Activated naive CD4-positive, alpha-beta T cell treated with anti-CD3 and anti-CD28 coated beads, Interleukin-2, amount 50 U/mL, for 24 hours (primary cell): ENCODE data around the gene LCP1.

Experiments
- H3K27ac Mint-ChIP-seq: one replicate; pipeline ENCODE4 v1.8.0; 2021; ENCODE audit warnings: mild to moderate bottlenecking, mixed read lengths
- H3K27me3 Mint-ChIP-seq: one replicate; pipeline ENCODE4 v1.8.0; 2021; ENCODE audit warnings: mixed read lengths
- H3K36me3 Mint-ChIP-seq: one replicate; pipeline ENCODE4 v1.8.0; 2021; ENCODE audit warnings: mixed read lengths
- H3K4me1 Mint-ChIP-seq: one replicate; pipeline ENCODE4 v1.8.0; 2021; ENCODE audit warnings: mixed read lengths
- H3K4me3 Mint-ChIP-seq: one replicate; pipeline ENCODE4 v1.8.0; 2021; ENCODE audit warnings: mild to moderate bottlenecking, mixed read lengths
- H3K9me3 Mint-ChIP-seq: one replicate; pipeline ENCODE4 v1.8.0; 2021; ENCODE audit warnings: mixed read lengths

LCP1 gene

DNA sequence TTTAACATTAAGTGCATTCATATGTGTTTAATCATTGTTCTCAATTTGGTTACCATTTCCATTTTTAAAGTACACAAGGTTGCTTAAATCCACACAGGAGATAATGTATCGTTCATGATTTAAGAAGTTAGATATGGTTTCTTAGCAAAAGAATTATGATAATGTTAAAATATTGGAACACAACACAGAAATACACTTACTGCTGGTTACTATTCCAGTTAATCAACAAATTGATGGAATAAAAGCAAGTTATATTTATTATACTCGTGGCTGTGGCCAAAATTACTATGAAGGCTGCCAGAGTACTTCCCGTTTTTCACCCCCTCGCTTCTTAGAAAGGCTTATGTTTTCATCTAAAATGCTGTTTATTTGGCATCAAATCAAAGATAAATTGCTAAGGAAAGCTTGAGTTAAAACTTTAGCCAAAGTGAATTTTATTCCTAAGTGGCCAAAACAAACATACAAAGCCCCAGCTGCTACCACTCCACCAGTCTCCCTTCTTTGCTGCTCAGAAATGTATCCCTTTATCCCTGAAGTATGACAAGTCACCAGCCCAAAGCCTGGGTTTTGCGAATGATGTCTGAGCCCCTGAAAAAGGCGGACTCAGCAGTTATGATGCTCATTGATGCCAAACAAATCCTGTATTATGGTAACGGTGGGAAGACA, 27.7 kb downstream of the LCP1 start:
- no peaks in the 10 kb centered on the region for H3K9me3 Mint-ChIP-seq
- no peaks in the 10 kb centered on the region for H3K27me3 Mint-ChIP-seq
- peaks cover 48% of the 10 kb centered on the region for H3K36me3 Mint-ChIP-seq
- H3K4me1 Mint-ChIP-seq = peaks cover 60% of the 10 kb centered on the region
- H3K27ac Mint-ChIP-seq = peak overlapping the region; percentile 66
- H3K4me3 Mint-ChIP-seq = no peak overlapping the region

DNA sequence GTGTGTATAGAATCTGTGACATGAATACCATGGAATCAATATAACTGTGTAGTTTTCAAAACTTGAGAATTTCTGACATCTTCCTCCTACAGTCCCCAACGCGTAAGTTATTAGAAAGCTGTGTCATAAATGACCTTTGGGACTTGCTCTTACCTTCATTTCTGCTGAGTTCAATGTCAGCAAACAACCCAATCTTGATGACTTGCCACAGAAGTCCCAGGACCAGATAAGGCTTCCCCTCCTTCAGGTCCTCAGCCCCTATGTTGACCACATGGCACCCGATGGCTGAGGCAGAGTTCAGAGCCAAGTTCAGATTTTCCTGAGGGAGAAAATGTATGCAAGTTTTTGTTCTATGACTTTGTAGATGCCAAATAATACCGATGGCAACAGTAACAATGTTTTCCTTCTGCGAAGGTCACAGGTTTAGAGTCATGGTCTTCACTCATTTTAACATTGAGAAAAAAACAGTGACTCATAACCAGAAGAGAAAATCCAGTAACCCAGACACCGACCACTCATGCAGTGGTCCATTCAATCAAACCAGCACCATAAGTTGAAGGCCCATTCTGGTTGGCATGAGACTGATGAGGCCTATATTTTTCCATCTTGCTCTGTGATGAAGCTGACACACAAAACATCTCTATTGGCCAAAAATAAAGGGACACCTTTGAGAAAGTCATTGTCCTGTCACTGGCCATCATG, 29.2 kb downstream of the LCP1 start:
- Mint-ChIP-seq H3K9me3 (no peaks in the 10 kb centered on the region), H3K27me3 (no peaks in the 10 kb centered on the region), H3K4me3 (no peak overlapping the region), H3K36me3 (peaks cover 45% of the 10 kb centered on the region), H3K27ac (peak overlapping the region; percentile 91), H3K4me1 (peaks cover 63% of the 10 kb centered on the region)

- H3K27me3 Mint-ChIP-seq = no peaks in the 10 kb centered on the region
Observed at GRCh38 chr13:46150134-46150693, 31.8 kb downstream of the LCP1 start.

DNA sequence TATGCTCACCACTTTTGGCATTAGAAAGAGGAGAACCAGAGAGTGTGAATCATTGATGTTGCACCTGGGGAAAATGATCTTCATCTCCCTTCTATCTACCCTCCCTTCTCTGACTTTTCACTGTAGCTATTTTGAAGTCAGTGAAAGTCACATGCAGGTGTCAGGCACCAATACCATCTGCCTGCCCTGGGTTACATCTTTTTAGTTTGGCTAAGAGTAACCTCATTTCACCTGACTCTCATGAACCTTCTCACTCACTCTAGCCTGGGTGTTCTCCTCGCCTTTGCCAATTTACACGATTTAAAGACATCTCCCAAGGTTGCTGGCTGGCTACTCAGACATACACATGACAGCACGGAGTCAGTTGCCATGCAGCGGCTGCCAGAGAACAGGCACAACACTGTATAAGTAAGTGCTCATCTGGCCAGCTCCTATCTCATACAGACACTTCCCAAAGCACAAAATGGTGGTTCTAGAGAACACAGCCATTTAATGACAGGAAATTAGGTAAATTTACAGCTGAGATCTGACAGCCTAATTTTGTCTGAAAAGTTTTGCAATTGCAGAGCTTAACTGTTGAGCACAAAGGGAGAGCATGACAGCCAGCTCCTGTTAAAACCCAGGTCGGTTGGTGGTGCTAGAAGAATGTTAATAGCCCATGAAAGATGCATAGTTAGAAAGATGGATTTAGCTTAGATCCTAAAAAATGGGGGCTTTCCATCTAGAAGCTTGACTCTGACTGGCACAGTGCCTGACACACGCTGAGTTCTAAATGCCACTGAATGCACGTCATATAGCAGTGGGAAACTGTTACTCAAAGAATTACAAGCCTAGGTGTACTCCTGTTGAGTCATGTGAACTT, 32.5 kb downstream of the LCP1 start:
- H3K36me3 Mint-ChIP-seq = peaks cover 48% of the 10 kb centered on the region
- peak overlapping the region; percentile 51 for H3K4me3 Mint-ChIP-seq
- H3K9me3 Mint-ChIP-seq = no peaks in the 10 kb centered on the region
- H3K27ac Mint-ChIP-seq = peak overlapping the region; percentile 90
- peaks cover 70% of the 10 kb centered on the region for H3K4me1 Mint-ChIP-seq
- no peaks in the 10 kb centered on the region for H3K27me3 Mint-ChIP-seq

More at GRCh38 chr13:46150134-46150693, 31.8 kb downstream of the LCP1 start:
- Mint-ChIP-seq H3K9me3 (no peaks in the 10 kb centered on the region), H3K4me3 (peak overlapping the region; percentile 32), H3K36me3 (peaks cover 45% of the 10 kb centered on the region), H3K27ac (peak overlapping the region; percentile 90), H3K4me1 (peaks cover 67% of the 10 kb centered on the region)

GRCh38 chr13:46146898-46147297, 35.1 kb downstream of the LCP1 start:
- H3K4me3 Mint-ChIP-seq = no peak overlapping the region
- H3K9me3 Mint-ChIP-seq = no peaks in the 10 kb centered on the region
- no peak overlapping the region for H3K27ac Mint-ChIP-seq
- H3K27me3 Mint-ChIP-seq = no peaks in the 10 kb centered on the region
- H3K4me1 Mint-ChIP-seq = peaks cover 58% of the 10 kb centered on the region
- peaks cover 37% of the 10 kb centered on the region for H3K36me3 Mint-ChIP-seq

- Mint-ChIP-seq H3K9me3 (no peaks in the 10 kb centered on the region), H3K27me3 (no peaks in the 10 kb centered on the region), H3K36me3 (peaks cover 36% of the 10 kb centered on the region), H3K27ac (peak overlapping the region; percentile 72), H3K4me1 (peaks cover 57% of the 10 kb centered on the region), H3K4me3 (no peak overlapping the region)
Observed at GRCh38 chr13:46145950-46146349, 36.0 kb downstream of the LCP1 start.

DNA sequence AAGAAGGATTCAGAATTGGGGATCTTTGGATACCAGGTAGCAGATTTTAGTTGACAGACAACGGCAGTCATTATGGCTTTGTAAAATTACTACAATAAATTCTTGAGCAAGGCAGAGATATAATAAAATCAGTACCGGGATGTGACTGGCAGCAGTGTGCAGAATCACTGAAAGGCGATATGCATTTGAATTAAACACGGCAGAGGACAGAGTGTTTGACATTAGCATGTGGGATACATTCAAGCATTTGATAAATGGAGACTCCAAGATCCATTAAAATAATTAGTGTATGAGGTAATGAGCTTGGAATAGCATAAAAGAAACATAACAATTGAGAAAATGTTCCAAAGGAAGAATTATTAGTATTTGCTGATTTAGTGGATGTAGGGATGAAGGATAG, 36.8 kb downstream of the LCP1 start:
- H3K4me3 Mint-ChIP-seq = no peak overlapping the region
- no peaks in the 10 kb centered on the region for H3K27me3 Mint-ChIP-seq
- H3K9me3 Mint-ChIP-seq = no peaks in the 10 kb centered on the region
- H3K36me3 Mint-ChIP-seq = peaks cover 34% of the 10 kb centered on the region
- peak overlapping the region; percentile 38 for H3K27ac Mint-ChIP-seq
- peaks cover 57% of the 10 kb centered on the region for H3K4me1 Mint-ChIP-seq

DNA sequence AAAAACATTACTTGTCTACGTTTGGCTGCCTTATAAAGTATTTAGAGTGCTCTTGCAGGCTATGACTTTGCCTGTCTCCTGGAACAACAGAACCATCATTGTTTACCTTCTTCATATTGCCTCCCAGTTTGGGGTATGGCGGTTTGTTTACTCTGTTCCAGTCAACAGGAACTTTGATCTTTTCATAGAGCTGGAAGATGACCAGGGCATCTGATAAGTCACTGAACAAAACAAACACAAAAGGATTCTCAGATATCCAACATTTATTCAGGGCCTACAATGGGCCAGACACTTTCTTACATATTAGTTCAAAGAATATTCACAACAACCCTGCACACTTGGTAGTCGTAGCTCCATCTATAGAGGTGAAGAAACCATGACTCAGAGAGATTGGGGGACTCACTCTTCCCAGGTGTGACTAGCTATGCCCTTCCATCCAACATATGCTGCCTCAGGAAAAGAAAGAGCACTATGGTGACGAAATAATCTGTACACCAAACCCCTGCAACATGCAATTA, 38.7 kb downstream of the LCP1 start:
- H3K4me3 Mint-ChIP-seq = no peak overlapping the region
- H3K36me3 Mint-ChIP-seq = peaks cover 29% of the 10 kb centered on the region
- H3K27ac Mint-ChIP-seq = peak overlapping the region; percentile 87
- H3K4me1 Mint-ChIP-seq = peaks cover 47% of the 10 kb centered on the region
- no peaks in the 10 kb centered on the region for H3K27me3 Mint-ChIP-seq
- H3K9me3 Mint-ChIP-seq = no peaks in the 10 kb centered on the region

GRCh38 chr13:46142776-46143175, 39.2 kb downstream of the LCP1 start:
- H3K27ac Mint-ChIP-seq = no peak overlapping the region
- H3K27me3 Mint-ChIP-seq = no peaks in the 10 kb centered on the region
- H3K4me3 Mint-ChIP-seq = no peak overlapping the region
- H3K9me3 Mint-ChIP-seq = no peaks in the 10 kb centered on the region
- peaks cover 47% of the 10 kb centered on the region for H3K4me1 Mint-ChIP-seq
- H3K36me3 Mint-ChIP-seq = peaks cover 31% of the 10 kb centered on the region

DNA sequence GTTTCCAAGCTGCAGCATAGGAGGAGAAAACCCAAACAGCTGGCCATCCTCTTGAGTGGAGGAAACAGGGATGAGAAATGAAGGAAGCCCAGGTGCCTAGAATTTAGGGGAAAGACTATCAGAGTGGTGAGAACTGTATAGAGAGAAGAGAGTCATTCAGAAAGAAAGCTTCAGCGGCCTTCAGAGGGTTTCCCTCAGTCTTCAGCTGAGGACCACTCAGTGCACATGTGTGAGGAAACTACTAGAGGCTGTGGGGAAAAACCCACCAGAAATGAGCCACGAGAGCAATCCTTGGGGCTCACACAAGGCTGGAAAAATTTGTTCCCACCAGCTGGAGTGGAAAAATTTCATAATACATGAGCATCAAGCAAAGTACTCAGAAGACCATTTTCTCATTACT, 41.9 kb downstream of the LCP1 start:
- peaks cover 55% of the 10 kb centered on the region for H3K4me1 Mint-ChIP-seq
- H3K4me3 Mint-ChIP-seq = peak overlapping the region; percentile 59
- H3K36me3 Mint-ChIP-seq = peaks cover 31% of the 10 kb centered on the region
- H3K9me3 Mint-ChIP-seq = no peaks in the 10 kb centered on the region
- H3K27me3 Mint-ChIP-seq = no peaks in the 10 kb centered on the region
- H3K27ac Mint-ChIP-seq = peak overlapping the region; percentile 95

DNA sequence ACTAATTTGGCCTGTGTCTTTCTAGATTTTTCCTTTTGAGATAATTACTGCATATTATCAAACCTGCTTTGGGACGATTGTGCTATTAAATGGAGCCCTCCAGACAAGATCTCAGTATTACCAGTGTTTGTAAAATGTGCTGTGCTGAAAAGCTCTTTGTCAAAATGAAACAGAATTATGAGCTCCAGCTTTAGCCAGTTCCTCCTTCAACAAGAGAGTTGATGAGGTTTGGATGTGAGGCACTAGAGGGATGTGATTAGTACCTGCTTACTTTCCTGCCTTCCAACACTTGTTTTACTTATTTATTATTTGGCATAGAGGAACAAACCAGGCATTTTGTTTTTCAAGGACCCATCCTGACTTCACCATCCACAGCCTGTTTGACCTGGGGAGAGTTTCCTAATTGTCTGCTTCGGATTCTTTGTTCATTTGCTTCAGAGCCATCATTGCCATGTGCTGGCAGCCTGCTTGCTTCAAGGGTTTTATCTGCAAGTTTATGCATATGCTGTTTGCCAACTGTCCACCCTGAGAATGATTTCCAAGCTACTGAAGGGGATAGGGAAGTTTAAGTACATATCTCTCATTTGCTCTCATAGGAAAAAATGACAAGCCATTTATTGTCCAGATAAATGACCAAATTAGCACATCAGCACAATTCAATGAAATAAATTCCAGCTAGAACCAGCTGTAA, 44.2 kb downstream of the LCP1 start:
- peaks cover 42% of the 10 kb centered on the region for H3K4me1 Mint-ChIP-seq
- no peaks in the 10 kb centered on the region for H3K9me3 Mint-ChIP-seq
- no peak overlapping the region for H3K4me3 Mint-ChIP-seq
- peaks cover 23% of the 10 kb centered on the region for H3K36me3 Mint-ChIP-seq
- peak overlapping the region; percentile 76 for H3K27ac Mint-ChIP-seq
- H3K27me3 Mint-ChIP-seq = no peaks in the 10 kb centered on the region

GRCh38 chr13:46136688-46137087, 45.3 kb downstream of the LCP1 start:
- Mint-ChIP-seq H3K36me3 (peaks cover 22% of the 10 kb centered on the region), H3K4me1 (peaks cover 43% of the 10 kb centered on the region), H3K9me3 (no peaks in the 10 kb centered on the region), H3K27me3 (no peaks in the 10 kb centered on the region), H3K27ac (peak overlapping the region; percentile 95), H3K4me3 (no peak overlapping the region)

DNA sequence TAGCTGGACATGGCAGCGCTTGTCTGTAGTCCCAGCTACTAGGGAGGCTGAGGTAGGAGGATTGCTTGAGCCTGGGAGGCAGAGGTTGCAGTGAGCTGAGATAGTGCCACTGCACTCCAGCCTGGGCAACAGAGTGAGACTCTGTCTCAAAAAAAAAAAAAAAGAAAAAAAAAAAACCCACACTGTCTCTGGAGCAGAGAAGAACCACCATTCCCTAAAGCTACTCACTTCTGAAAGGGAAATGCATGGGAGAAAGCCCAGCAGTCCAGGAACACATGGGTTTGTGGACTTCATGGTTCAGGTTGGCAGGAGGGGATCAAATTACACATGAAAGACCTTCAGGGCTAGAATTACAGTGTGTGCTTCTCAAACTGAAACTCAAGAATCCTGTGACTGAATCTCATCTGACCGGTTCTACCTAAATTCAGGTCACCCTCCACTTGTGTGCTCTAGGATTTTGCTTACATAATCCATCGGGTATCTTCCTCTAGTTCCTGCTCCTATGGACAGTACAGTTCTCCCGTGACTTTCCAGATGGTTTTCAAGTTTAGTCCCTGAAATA, 46.9 kb downstream of the LCP1 start:
- peaks cover 29% of the 10 kb centered on the region for H3K4me1 Mint-ChIP-seq
- H3K27ac Mint-ChIP-seq = peak overlapping the region; percentile 95
- peaks cover 23% of the 10 kb centered on the region for H3K36me3 Mint-ChIP-seq

DNA sequence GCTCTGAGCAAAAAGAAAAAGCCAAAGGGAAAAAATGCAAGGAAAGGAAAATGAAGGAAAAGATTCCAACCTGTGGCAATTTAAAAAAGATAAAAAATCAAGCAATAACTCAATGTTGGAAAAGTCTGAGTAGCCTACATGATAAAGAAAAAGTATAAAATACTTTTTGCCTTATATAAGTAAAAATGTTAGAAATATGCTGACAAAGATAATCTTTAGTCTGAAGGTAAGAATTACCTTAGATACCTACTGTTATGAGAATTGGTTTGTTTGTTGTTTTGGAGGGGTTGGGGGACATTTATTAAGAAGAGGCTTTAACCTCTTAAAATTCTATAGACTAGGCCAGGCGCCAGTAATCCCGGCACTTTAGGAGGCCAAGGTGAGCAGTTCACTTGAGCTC, 47.5 kb downstream of the LCP1 start:
- peak overlapping the region; percentile 87 for H3K27ac Mint-ChIP-seq
- H3K27me3 Mint-ChIP-seq = no peaks in the 10 kb centered on the region
- H3K4me3 Mint-ChIP-seq = no peak overlapping the region
- no peaks in the 10 kb centered on the region for H3K9me3 Mint-ChIP-seq
- peaks cover 25% of the 10 kb centered on the region for H3K4me1 Mint-ChIP-seq
- H3K36me3 Mint-ChIP-seq = peaks cover 22% of the 10 kb centered on the region

More for the DNA sequence above, 46.9 kb downstream of the LCP1 start:
- Mint-ChIP-seq H3K4me3 (no peak overlapping the region), H3K27me3 (no peaks in the 10 kb centered on the region), H3K9me3 (no peaks in the 10 kb centered on the region)
